K562 (cell line): ENCODE results near the gene N4BP3. TPM values are rescaled to one million over a fixed set of nuclear protein-coding genes. Genes with fewer than 3 reads are reported as not detected.

Source experiments
- ATAC-seq: fragments of 200-7000 bp; cut with Tn5 transposase; 3 replicates; pipeline ENCODE4 v1.9.1; 2020; ENCODE audit warnings: moderate library complexity
- BruUV-seq: library from RNA; stranded (reverse); fragments of 400-500 nt; replicated peaks from 2 replicates; lab custom pipeline; 2021; lab: Mats Ljungman, UMichigan
- CTCF ChIA-PET: fragments of 300-600 bp; formaldehyde crosslinking; extraction: SDS; loops from one replicate; lab custom pipeline; 2021; ENCODE audit warnings: low intra/inter-chr PET ratio; lab: Yijun Ruan, JAX
- POLR2A ChIA-PET: fragments of 300-600, 350-650 bp; sonication (Branson Sonifier 250); formaldehyde crosslinking; extraction: SDS; loops from one replicate; lab custom pipeline; 2021; ENCODE audit warnings: antibody characterized with exemption, inconsistent platforms; lab: Yijun Ruan, JAX
- DNase-seq, 4 experiments: peaks; one replicate each; pipeline versions ENCODE4 v3.0.0 to v3.0.0-alpha.2; 2011 to 2018; ENCODE audit warnings: low spot score in 3 of 4, mixed read lengths in 3 of 4; ENCODE audit errors: extremely low read depth in 1 of 4
- FAIRE-seq: peaks from 2 replicates; lab custom pipeline; 2011; peaks lifted over from hg19 to GRCh38; lab: Jason Lieb, UNC
- H2AFZ ChIP-seq: 2 replicates; pipeline ENCODE4 v1.6.0; 2011; ENCODE audit warnings: low read depth, low read length, control low read depth, inconsistent platforms
- H3K27ac ChIP-seq: fragments of 200-600 bp; 3 replicates; pipeline ENCODE4 v1.8.0; 2011; ENCODE audit warnings: low read depth, mild to moderate bottlenecking, control low read depth, inconsistent platforms, low read length, moderate library complexity, mixed read lengths; ENCODE audit errors: extremely low read depth
- H3K27me3 ChIP-seq, 2 experiments: fragments of 300-600 bp in 1 of 2; 2 replicates in 1 of 2; 3 replicates in 1 of 2; pipeline versions ENCODE4 v1.6.0 to v1.8.0; 2011; ENCODE audit warnings: inconsistent platforms in 2 of 2, low read length in 2 of 2, mild to moderate bottlenecking in 1 of 2, mixed read lengths in 1 of 2, moderate library complexity in 1 of 2; ENCODE audit not compliant: control insufficient read depth in 2 of 2, insufficient read depth in 2 of 2
- H3K36me3 ChIP-seq: fragments of 300-600 bp; 3 replicates; pipeline ENCODE4 v1.8.0; 2011; ENCODE audit warnings: mild to moderate bottlenecking, low read length, inconsistent platforms; ENCODE audit not compliant: control insufficient read depth, insufficient read depth
- H3K4me1 ChIP-seq, 2 experiments: fragments of 200-600 bp in 1 of 2; replicated peaks in 1 of 2; 2 replicates in 1 of 2; 3 replicates in 1 of 2; pipeline versions ENCODE4 v1.5.1 to v1.8.0; 2011; ENCODE audit warnings: inconsistent platforms in 2 of 2, low read length in 2 of 2, mild to moderate bottlenecking in 1 of 2, mixed read lengths in 1 of 2, moderate library complexity in 1 of 2; ENCODE audit not compliant: control insufficient read depth in 2 of 2, insufficient read depth in 2 of 2
- H3K4me2 ChIP-seq: 2 replicates; pipeline ENCODE4 v1.6.1; 2011; ENCODE audit warnings: low read length, control low read depth, inconsistent platforms, mixed read lengths; ENCODE audit not compliant: insufficient read depth
- H3K4me3 ChIP-seq: fragments of 200-600 bp; sonication (generic), shearing (Covaris generic); 2 replicates; pipeline ENCODE4 v1.5.1; 2016; ENCODE audit warnings: control low read depth, inconsistent platforms
- H3K79me2 ChIP-seq: fragments of 200-600 bp; 3 replicates; pipeline ENCODE4 v1.8.0; 2011; ENCODE audit warnings: low read length, inconsistent platforms; ENCODE audit not compliant: control insufficient read depth, insufficient read depth
- H3K9ac ChIP-seq, 2 experiments: 2 replicates each; pipeline versions ENCODE4 v1.6.0 to v1.6.1; 2011; ENCODE audit warnings: low read depth in 2 of 2, low read length in 2 of 2, control low read depth in 1 of 2, inconsistent platforms in 1 of 2, mild to moderate bottlenecking in 1 of 2, mixed read lengths in 1 of 2; ENCODE audit not compliant: insufficient read depth in 1 of 2
- H3K9me1 ChIP-seq: one replicate; pipeline ENCODE4 v1.6.0; 2011; ENCODE audit warnings: inconsistent platforms, mild to moderate bottlenecking, low read length, moderate library complexity; ENCODE audit not compliant: control insufficient read depth, insufficient read depth
- H3K9me3 ChIP-seq: replicated peaks from 2 replicates; pipeline ENCODE4 v1.5.1; 2011; ENCODE audit warnings: low read depth, low read length, inconsistent platforms; ENCODE audit not compliant: control insufficient read depth, insufficient read depth
- H4K20me1 ChIP-seq: replicated peaks from 2 replicates; pipeline ENCODE4 v1.6.1; 2011; ENCODE audit warnings: low read length, inconsistent platforms, mixed read lengths; ENCODE audit not compliant: control insufficient read depth, insufficient read depth
- IFI16 ChIP-seq: fragments of 250-450 bp; sonication (Bioruptor Pico); IDR thresholded peaks from 2 replicates; pipeline ENCODE4 v2.1.2; 2022; ENCODE audit warnings: mild to moderate bottlenecking, inconsistent platforms
- OTX1 ChIP-seq: fragments of 450-650 bp; formaldehyde crosslinking; IDR thresholded peaks from 2 replicates; pipeline ENCODE4 v1.4.0; 2022; ENCODE audit warnings: mild to moderate bottlenecking
- POLR2A ChIP-seq: fragments of 450-650 bp; conservative IDR thresholded peaks from 2 replicates; pipeline ENCODE4 v1.6.1; 2016
- POLR2G ChIP-seq: fragments of 200-400 bp; formaldehyde crosslinking; IDR thresholded peaks from 2 replicates; pipeline ENCODE4 v1.6.1; 2017; ENCODE audit warnings: low read depth, mild to moderate bottlenecking, antibody characterized with exemption, low read length, moderate library complexity
- SMARCA4 ChIP-seq: fragments of 450-650 bp; IDR thresholded peaks from 2 replicates; pipeline ENCODE4 v1.6.1; 2016
- TAF1 ChIP-seq: IDR thresholded peaks from 2 replicates; pipeline ENCODE4 v1.6.1; 2011; ENCODE audit warnings: mild to moderate bottlenecking, low read length, moderate library complexity; ENCODE audit not compliant: insufficient read depth, control insufficient read depth, severe bottlenecking; ENCODE audit errors: extremely low read depth
- ZNF384 ChIP-seq: IDR thresholded peaks from 2 replicates; pipeline ENCODE4 v1.6.1; 2012; ENCODE audit warnings: low read depth, low read length, improper control_type of control experiment
- WGBS: fragments of 100-300 bp; shearing (Covaris generic); methylation state at CpG from one replicate; pipeline ENCODE4 v1.1.6; 2016; ENCODE audit warnings: low coverage, mixed read lengths; ENCODE audit not compliant: insufficient coverage; ENCODE audit errors: missing lambda C conversion rate; 5-methylcytosine and 5-hydroxymethylcytosine counted together
- in situ Hi-C: fragments of 300-500 bp; cut with MboI; formaldehyde crosslinking; loops from 4 replicates; pipeline ENCODE4 v1.15.0; 2018; ENCODE audit warnings: inconsistent platforms, mixed read lengths
- intact Hi-C: fragments of 100-400 bp; cut with micrococcal nuclease; formaldehyde crosslinking; loops from 2 replicates; pipeline ENCODE4 v1.14.2; 2022
- polyA plus RNA-seq, 8 experiments: library from polyadenylated mRNA; depleted of rRNA in 4 of 8; stranded (reverse) in 5 of 8; unstranded in 3 of 8; fragments of >200 nt; fragmentation: Nextera tagmentation in 2 of 8; fragmentation: Illumina TruSeq in 1 of 8; extraction: Ambion mirVana in 2 of 8; extraction: Trizol in 1 of 8; gene quantifications; 2 replicates each; pipeline versions ENCODE4 v1.2.1 to v1.2.3, GENCODE V29; 2011 to 2014; ENCODE audit warnings: inconsistent platforms in 1 of 8, missing spikeins in 1 of 8
- total RNA-seq, 7 experiments: library from RNA; depleted of rRNA in 6 of 7; stranded (reverse); fragments of >200 nt in 6 of 7; fragmentation: Illumina TruSeq in 2 of 7; extraction: Trizol in 2 of 7; gene quantifications; 2 replicates each; pipeline versions ENCODE4 v1.2.1 to v1.2.3, GENCODE V29; 2011 to 2021; ENCODE audit warnings: low replicate concordance in 1 of 7
- TF ChIP-seq, protein P1 (sequence below): fragments of 450-650 bp; IDR thresholded peaks from 2 replicates; pipeline ENCODE4 v1.6.1; 2016; ENCODE audit warnings: borderline replicate concordance
- TF ChIP-seq, protein P2 (sequence below): sonication (generic); IDR thresholded peaks from 2 replicates; pipeline ENCODE4 v1.6.1; 2016

N4BP3 gene
- total and polyA plus RNA-seq, 9 of the 15 experiments (the other 6 are each of a cell fraction or from before 2014, with no cell fraction given): 0.06 to 7.0 (median 2.4) TPM

DNA sequence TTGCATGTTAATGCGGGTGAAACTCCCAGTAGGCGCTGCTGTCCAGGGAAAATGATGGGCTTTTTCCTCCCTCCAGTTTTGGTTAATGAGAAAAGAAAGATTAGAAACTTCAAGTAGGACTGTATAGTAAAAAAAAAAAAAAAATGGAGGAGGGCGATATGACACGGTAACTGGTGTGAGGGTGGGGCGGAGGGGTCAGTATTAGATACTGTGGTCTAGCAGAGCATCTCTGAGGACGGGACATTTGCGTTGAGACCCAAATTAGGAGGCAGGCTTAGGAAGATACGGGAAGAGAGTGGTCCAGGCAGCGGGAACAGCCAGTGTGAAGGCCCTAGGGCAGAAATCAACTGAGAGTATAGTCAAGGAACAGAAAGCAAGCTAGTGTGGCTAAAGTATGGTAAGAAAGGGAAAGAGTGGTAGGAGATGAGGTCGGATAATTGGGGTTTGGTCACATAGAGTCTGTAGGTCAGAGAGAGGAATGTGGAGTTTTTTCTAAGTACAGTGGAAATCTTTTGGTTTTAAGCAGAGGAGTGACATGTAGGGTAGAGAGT is 18.2 kb downstream of the N4BP3 start (continued):
- no peak for TF ChIP-seq TAF1
- peak; percentile 26; the same call in 1 of the 2 replicates for TF ChIP-seq OTX1 (CRISPR knock-in tag)
- TF ChIP-seq ZNF384: peak; percentile 55
- TF ChIP-seq, protein P1, sequence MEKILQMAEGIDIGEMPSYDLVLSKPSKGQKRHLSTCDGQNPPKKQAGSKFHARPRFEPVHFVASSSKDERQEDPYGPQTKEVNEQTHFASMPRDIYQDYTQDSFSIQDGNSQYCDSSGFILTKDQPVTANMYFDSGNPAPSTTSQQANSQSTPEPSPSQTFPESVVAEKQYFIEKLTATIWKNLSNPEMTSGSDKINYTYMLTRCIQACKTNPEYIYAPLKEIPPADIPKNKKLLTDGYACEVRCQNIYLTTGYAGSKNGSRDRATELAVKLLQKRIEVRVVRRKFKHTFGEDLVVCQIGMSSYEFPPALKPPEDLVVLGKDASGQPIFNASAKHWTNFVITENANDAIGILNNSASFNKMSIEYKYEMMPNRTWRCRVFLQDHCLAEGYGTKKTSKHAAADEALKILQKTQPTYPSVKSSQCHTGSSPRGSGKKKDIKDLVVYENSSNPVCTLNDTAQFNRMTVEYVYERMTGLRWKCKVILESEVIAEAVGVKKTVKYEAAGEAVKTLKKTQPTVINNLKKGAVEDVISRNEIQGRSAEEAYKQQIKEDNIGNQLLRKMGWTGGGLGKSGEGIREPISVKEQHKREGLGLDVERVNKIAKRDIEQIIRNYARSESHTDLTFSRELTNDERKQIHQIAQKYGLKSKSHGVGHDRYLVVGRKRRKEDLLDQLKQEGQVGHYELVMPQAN: peak; percentile 42; the same call in 1 of the 2 replicates
- 0 out of 2 replicates have a peak, but pooled peaks have one; percentile 34 for TF ChIP-seq SMARCA4
- no peak for TF ChIP-seq IFI16
- TF ChIP-seq, protein P2, sequence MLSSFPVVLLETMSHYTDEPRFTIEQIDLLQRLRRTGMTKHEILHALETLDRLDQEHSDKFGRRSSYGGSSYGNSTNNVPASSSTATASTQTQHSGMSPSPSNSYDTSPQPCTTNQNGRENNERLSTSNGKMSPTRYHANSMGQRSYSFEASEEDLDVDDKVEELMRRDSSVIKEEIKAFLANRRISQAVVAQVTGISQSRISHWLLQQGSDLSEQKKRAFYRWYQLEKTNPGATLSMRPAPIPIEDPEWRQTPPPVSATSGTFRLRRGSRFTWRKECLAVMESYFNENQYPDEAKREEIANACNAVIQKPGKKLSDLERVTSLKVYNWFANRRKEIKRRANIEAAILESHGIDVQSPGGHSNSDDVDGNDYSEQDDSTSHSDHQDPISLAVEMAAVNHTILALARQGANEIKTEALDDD: no peak

DNA sequence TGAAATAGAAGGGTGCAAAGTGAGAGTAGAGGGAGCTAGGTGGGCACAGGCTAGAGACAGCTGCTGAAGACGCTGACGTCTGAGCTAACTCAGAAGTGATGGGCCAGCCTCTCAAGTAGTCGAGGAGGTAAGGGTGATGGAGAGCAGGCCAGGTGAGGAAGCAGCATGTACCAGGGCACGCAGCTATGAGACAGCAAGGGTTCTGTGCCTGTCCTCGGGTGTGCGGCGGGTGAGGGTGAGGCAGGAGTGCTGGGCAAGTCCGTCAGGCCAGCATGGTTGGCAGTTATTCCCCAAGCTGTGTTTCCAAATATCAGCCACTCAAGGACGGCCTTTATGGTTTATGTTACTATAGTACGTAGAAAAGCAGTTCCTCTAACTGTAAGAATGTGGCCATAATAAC is 23.7 kb downstream of the N4BP3 start:
- 83% methylated on average over 10 of the region's 10 CpGs for WGBS
- H4K20me1 ChIP-seq: no peaks in the 10 kb centered on the region
- H3K4me2 ChIP-seq: no peak overlapping the region
- H3K4me3 ChIP-seq: no peak overlapping the region
- no peaks in the 10 kb centered on the region for H3K27me3 ChIP-seq
- ChIA-PET POLR2A (interaction anchor here (1.1 to 2.0 kb wide), 3 partner anchors 10 to 17 kb away, joined by 3 to 13 read pairs (median 4); partner anchors contain the start of gene NHP2), CTCF (no interaction called here)
- no peak overlapping the region; the same call in 2 of the 3 replicates for H3K27ac ChIP-seq
- in situ Hi-C loops (no loop called here), intact Hi-C loops (no loop called here)
- H3K4me1 ChIP-seq: peaks cover 0 to 6% of the 10 kb centered on the region in 2 experiments; a peak in 3 of 5 replicates
- FAIRE-seq: no peak
- 0 out of 4 replicates have a peak overlapping the region, but pooled peaks of 1 of the 2 experiments have one; percentile 31 for H3K9ac ChIP-seq
- peak; percentile 16; the same call in 1 of the 3 replicates for ATAC-seq
- H3K9me1 ChIP-seq: no peaks in the 10 kb centered on the region
- no peak overlapping the region for H2AFZ ChIP-seq
- H3K9me3 ChIP-seq: no peaks in the 10 kb centered on the region
- DNase-seq: no peak
- BruUV-seq: no TSS peak
- peaks cover 84% of the 10 kb centered on the region for H3K36me3 ChIP-seq
- peaks cover 42% of the 10 kb centered on the region for H3K79me2 ChIP-seq
- TF ChIP-seq POLR2A (0 out of 2 replicates have a peak, but pooled peaks have one; percentile 33), POLR2G (peak; percentile 16; the same call in 1 of the 2 replicates)
